Esophagus squamous epithelium (tissue), 5 donors: ENCODE data around the gene ATP9B. TPM values are rescaled to one million over a fixed set of nuclear protein-coding genes. Genes with fewer than 3 reads are reported as not detected.

Experiments used
- DNase-seq: peaks from one replicate; lab custom pipeline; 2025; lab: John Stamatoyannopoulos, UW
- H3K27ac ChIP-seq, 4 donors: fragments of 200-600 bp; sonication (generic); one replicate each; pipeline ENCODE4 v1.5.1; 2016 to 2019; ENCODE audit warnings: mild to moderate bottlenecking in 1 of 4
- H3K27me3 ChIP-seq, 4 donors: fragments of 200-600 bp; sonication (generic); 1 replicate in 3 of 4; 2 replicates in 1 of 4; pipeline versions ENCODE4 v1.5.1 to v1.6.0; 2017 to 2021; ENCODE audit warnings: antibody characterized with exemption in 1 of 4
- H3K36me3 ChIP-seq, 3 donors: fragments of 200-600 bp; sonication (generic); one replicate each; pipeline ENCODE4 v1.5.1; 2016 to 2019
- H3K4me1 ChIP-seq, 3 donors: fragments of 200-600 bp; sonication (generic); one replicate each; pipeline ENCODE4 v1.5.1; 2017 to 2019
- H3K4me3 ChIP-seq, 4 donors: fragments of 200-600 bp; sonication (generic); 1 replicate in 3 of 4; 2 replicates in 1 of 4; pipeline ENCODE4 v1.5.1; 2016 to 2019; ENCODE audit warnings: mild to moderate bottlenecking in 2 of 4, moderate library complexity in 1 of 4
- H3K9me3 ChIP-seq, 3 donors: fragments of 200-600 bp; sonication (generic); one replicate each; pipeline ENCODE4 v1.5.1; 2016 to 2019
- CTCF ChIP-seq, 6 experiments: fragments of 450-650 bp in 4 of 6; fragments of 200-600 bp in 2 of 6; sonication (generic) in 2 of 6; IDR thresholded peaks; one replicate each; pipeline ENCODE4 v1.5.1; 2016 to 2019; ENCODE audit warnings: antibody characterized with exemption in 6 of 6, mild to moderate bottlenecking in 4 of 6, moderate library complexity in 4 of 6
- POLR2A ChIP-seq, 4 donors: fragments of 450-650 bp; IDR thresholded peaks; one replicate each; pipeline ENCODE4 v1.6.1; 2017; ENCODE audit warnings: antibody characterized with exemption in 4 of 4, mild to moderate bottlenecking in 4 of 4, moderate library complexity in 3 of 4
- WGBS, 2 donors: methylation state at CpG; one replicate each; pipeline ENCODE4 v1.1.5; 2018; 5-methylcytosine and 5-hydroxymethylcytosine counted together
- intact Hi-C: fragments of 100-400 bp; cut with DNase I; formaldehyde crosslinking; loops from one replicate; pipeline ENCODE4 v1.15.0; 2022
- total RNA-seq, 4 donors: library from RNA; depleted of rRNA; stranded (reverse); fragments of >200 nt; gene quantifications; one replicate each; pipeline ENCODE4 v1.1.0, GENCODE V29; 2016
- donor health status: DM: yes; HTN: yes; CAD: no.

Gene ATP9B
- total RNA-seq, 4 donors from 2014 or later: 12.9 to 46.7 (median 22.0) TPM

DNA sequence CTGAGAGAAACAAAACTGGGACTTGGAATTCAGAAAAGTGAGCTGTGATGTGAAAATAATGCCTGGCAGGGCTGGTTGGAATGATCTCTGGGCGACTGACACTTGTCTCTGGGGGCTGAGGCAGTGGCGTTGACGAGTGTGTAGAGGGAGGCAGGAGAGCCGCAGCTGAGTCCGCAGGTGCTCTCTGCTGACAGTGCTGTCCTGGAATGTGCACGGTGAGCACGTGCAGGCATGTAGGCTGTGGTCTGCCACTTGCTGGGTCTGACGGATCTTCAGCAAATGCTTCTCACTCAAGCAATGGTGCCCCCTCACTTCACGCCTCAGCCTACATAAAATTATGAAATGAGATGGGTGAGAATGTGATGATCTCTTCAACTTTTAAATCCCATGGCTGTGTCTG is 38.5 kb upstream of the ATP9B start:
- DNase-seq: no peak
- peaks cover 0 to 16% (median 4%) of the 10 kb centered on the region in 3 donors for H3K9me3 ChIP-seq
- no peak for TF ChIP-seq POLR2A (IDR thresholded peaks at IDR 0.05)
- no peak for TF ChIP-seq CTCF (IDR thresholded peaks at IDR 0.05)
- no peaks in the 10 kb centered on the region for H3K4me1 ChIP-seq
- WGBS, 2 donors: 66 to 70% methylated on average over 7 to 8 of the region's 9 CpGs
- no peaks in the 10 kb centered on the region for H3K27me3 ChIP-seq
- no peaks in the 10 kb centered on the region for H3K36me3 ChIP-seq
- H3K4me3 ChIP-seq: no peak overlapping the region
- intact Hi-C loops: no loop called here
- H3K27ac ChIP-seq: no peak overlapping the region

DNA sequence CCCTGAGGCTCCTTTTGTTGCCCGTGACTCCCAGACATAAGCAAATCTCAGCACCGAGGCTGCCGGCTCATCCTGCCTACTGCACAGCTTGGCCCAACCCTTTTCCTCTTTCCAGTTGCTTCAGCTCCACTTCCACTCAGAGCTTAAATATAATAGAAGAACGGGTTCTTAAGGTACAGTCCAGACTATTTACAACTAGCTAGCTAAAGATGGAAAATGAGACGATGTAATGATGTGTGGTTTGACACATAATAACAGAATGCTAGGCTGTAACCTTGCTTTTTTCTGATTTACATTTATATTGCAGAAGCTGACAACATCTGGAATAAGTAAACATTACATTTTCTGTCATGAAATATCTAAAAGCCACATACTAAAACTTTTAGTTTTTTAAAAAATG is 26.9 kb upstream of the ATP9B start:
- H3K36me3 ChIP-seq: no peaks in the 10 kb centered on the region
- WGBS, 2 donors: 53 to 54% methylated on average over 5 of the region's 5 CpGs
- DNase-seq: no peak
- H3K4me1 ChIP-seq: no peaks in the 10 kb centered on the region
- TF ChIP-seq POLR2A (IDR thresholded peaks at IDR 0.05) (no peak), CTCF (IDR thresholded peaks at IDR 0.05) (no peak)
- intact Hi-C loops: no loop called here
- H3K4me3 ChIP-seq: no peak overlapping the region
- H3K9me3 ChIP-seq: no peaks in the 10 kb centered on the region
- no peak overlapping the region for H3K27ac ChIP-seq
- H3K27me3 ChIP-seq: peaks cover 0 to 8% (median 2%) of the 10 kb centered on the region in 4 donors

- no peak overlapping the region for H3K4me3 ChIP-seq
- H3K36me3 ChIP-seq: no peaks in the 10 kb centered on the region
- peaks cover 0 to 8% (median 2%) of the 10 kb centered on the region in 4 donors for H3K27me3 ChIP-seq
- TF ChIP-seq CTCF (IDR thresholded peaks at IDR 0.05) (no peak), POLR2A (IDR thresholded peaks at IDR 0.05) (no peak)
- no peaks in the 10 kb centered on the region for H3K4me1 ChIP-seq
- no peak overlapping the region for H3K27ac ChIP-seq
- intact Hi-C loops: no loop called here
- no peak for DNase-seq
- 96 to 100% methylated on average over 2 to 5 of the region's 5 CpGs for WGBS, 2 donors
- no peaks in the 10 kb centered on the region for H3K9me3 ChIP-seq
These were observed 25.9 kb upstream of the ATP9B start for GRCh38 chr18:79043288-79043687.

DNA sequence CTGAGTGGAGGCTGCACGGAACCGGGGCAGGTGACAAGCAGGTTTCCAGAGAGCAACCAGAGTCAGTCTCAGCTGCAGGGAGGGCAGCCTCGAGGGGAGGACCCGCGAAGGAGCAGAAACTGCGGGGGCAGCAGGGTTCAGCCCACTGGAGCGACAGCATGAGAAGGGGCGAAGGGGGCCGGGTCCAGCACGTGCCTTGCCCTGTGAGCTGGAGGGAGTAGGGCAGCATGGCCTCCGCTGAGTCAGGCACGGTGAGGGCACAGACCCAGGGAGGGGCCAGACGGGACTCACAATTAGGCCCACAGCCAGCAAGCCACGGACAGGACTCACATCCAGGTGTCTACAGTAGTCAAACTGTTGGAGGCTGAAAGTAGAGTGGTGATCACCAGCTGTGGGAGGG is 22.7 kb upstream of the ATP9B start:
- no peak for DNase-seq
- Histone ChIP-seq H3K9me3 (no peaks in the 10 kb centered on the region), H3K4me3 (no peak overlapping the region), H3K4me1 (no peaks in the 10 kb centered on the region), H3K36me3 (no peaks in the 10 kb centered on the region), H3K27ac (no peak overlapping the region), H3K27me3 (peaks cover 0 to 6% (median 2%) of the 10 kb centered on the region in 4 donors)
- 68 to 71% methylated on average over 11 to 14 of the region's 14 CpGs for WGBS, 2 donors
- intact Hi-C loops: no loop called here
- no peak for TF ChIP-seq POLR2A (IDR thresholded peaks at IDR 0.05)
- TF ChIP-seq CTCF (IDR thresholded peaks at IDR 0.05): no peak

DNA sequence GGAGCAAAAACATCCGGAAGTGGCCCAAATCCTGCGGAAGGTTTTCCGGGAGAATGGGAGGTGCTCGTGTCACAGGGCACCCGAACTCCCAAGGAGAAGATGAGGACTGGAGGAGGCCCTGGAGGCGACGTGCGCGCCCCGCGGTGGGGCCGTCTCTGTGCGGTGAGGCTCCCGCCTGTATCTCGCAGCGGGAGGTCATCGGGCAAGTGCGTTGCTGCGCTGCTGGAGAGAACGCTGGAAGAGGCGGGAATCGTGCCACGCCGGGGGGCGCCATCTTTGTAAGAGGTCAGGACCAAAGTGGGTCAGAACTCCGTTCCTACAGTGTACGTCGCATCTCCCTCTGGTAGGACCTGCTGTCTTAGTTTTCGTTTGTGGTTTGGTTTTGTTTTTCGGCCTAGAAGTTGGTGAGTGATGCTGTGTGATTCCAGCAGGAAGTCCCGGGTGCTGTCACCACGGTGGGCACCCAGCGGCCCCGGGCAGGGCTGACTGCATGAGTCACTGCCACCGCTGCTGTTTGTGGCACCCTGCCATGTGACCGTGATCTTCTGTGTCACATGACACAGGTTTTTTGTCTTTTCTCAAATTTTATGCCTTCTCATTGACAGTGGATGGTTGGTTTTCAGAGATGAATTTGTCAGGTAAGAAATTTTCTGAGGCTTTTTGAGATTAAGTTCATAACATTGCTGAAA is 21.5 kb upstream of the ATP9B start:
- 83 to 89% methylated on average over 17 to 35 of the region's 36 CpGs for WGBS, 2 donors
- peaks cover 0 to 5% (median 0%) of the 10 kb centered on the region in 4 donors for H3K27me3 ChIP-seq
- no peaks in the 10 kb centered on the region for H3K4me1 ChIP-seq
- H3K9me3 ChIP-seq: no peaks in the 10 kb centered on the region
- no peaks in the 10 kb centered on the region for H3K36me3 ChIP-seq
- intact Hi-C loops: no loop called here
- H3K4me3 ChIP-seq: no peak overlapping the region
- DNase-seq: no peak
- TF ChIP-seq CTCF (IDR thresholded peaks at IDR 0.05): no peak
- no peak for TF ChIP-seq POLR2A (IDR thresholded peaks at IDR 0.05)
- no peak overlapping the region for H3K27ac ChIP-seq
